Measurements from ENCODE around the gene PCDHA8.
"Not testable (repeated sequence)": the region's sequence is repeated elsewhere in the genome, so short reads cannot be mapped to it uniquely, and the experiment has no call there.

Gene PCDHA8

DNA sequence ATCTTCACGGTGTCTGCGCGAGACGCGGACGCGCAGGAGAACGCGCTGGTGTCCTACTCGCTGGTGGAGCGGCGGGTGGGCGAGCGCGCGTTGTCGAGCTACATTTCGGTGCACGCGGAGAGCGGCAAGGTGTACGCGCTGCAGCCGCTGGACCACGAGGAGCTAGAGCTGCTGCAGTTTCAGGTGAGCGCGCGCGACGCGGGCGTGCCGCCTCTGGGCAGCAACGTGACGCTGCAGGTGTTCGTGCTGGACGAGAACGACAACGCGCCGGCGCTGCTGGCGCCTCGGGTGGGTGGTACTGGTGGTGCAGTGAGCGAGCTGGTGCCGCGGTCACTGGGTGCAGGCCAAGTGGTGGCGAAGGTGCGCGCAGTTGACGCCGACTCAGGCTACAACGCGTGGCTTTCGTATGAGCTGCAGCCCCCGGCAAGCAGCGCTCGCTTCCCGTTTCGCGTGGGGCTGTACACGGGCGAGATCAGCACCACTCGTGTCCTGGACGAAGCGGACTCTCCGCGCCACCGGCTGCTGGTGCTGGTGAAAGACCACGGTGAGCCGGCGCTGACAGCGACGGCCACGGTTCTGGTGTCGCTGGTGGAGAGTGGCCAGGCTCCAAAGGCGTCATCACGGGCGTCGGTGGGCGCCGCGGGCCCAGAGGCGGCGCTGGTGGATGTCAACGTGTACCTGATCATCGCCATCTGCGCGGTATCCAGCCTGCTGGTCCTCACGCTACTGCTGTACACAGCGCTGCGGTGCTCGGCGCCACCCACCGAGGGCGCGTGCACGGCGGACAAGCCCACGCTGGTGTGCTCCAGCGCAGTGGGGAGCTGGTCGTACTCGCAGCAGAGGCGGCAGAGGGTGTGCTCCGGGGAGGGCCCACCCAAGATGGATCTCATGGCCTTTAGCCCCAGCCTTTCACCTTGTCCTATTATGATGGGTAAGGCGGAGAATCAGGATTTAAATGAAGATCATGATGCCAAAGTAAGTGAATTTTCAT is 11.2 kb upstream of the PCDHA8 start:
- DNase-seq (ENCODE audit: low read depth) = not testable (repeated sequence)

DNA sequence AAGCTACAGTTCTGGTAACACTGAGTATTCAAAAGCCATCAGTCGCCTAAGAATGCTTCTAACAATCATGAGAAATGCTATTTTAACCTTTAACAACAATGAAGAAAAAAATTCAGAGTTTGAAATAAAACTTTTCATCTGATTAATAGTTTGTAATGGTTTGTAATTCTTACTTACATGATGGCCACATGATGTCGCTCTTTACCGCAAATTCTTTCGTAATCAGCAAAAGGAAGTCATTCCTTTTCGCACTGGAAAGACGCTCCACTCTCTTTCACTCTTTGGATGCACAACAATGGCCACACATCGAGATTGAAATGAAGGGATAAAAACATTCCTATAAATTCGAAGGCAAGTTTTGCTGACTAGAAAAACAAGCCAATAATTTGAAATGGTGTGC is 7.0 kb upstream of the PCDHA8 start, which contains the start of gene PCDHA7:
Gene PCDHA7 (plus strand): TSS at position 277 of the 400 bp plus-strand sequence. CDS start 115 bp downstream, at position 392.
- no peak for DNase-seq (ENCODE audit: low read depth)

DNA sequence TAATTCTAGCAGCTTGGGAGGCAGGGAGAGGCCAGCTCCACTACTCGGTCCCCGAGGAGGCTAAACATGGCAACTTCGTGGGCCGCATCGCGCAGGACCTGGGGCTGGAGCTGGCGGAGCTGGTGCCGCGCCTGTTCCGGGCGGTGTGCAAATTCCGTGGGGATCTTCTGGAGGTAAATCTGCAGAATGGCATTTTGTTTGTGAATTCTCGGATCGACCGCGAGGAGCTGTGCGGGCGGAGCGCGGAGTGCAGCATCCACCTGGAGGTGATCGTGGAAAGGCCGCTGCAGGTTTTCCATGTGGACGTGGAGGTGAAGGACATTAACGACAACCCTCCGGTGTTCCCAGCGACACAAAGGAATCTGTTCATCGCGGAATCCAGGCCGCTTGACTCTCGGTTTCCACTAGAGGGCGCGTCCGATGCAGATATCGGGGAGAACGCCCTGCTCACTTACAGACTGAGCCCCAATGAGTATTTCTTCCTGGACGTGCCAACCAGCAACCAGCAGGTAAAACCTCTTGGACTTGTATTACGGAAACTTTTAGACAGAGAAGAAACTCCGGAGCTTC is 6.5 kb upstream of the PCDHA8 start:
- DNase-seq (ENCODE audit: low read depth) = not testable (repeated sequence)

DNA sequence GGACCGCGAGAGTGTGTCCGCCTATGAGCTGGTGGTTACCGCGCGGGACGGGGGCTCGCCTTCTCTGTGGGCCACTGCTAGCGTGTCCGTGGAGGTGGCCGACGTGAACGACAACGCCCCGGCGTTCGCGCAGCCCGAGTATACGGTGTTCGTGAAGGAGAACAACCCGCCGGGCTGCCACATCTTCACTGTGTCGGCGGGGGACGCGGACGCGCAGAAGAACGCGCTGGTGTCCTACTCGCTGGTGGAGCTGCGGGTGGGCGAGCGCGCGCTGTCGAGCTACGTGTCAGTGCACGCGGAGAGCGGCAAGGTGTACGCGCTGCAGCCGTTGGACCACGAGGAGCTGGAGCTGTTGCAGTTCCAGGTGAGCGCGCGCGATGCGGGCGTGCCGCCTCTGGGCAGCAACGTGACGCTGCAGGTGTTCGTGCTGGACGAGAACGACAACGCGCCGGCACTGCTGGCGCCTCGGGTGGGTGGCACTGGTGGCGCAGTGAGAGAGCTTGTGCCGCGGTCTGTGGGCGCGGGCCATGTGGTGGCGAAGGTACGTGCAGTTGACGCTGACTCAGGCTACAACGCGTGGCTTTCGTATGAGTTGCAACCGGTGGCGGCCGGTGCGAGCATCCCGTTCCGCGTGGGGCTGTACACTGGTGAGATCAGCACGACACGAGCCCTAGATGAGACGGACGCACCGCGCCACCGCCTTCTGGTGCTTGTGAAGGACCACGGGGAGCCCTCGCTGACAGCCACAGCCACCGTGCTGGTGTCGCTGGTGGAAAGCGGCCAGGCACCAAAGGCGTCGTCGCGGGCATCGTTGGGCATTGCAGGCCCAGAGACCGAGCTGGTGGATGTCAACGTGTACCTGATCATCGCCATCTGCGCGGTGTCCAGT is 5.1 kb upstream of the PCDHA8 start:
- no peak for DNase-seq (ENCODE audit: low read depth)

DNA sequence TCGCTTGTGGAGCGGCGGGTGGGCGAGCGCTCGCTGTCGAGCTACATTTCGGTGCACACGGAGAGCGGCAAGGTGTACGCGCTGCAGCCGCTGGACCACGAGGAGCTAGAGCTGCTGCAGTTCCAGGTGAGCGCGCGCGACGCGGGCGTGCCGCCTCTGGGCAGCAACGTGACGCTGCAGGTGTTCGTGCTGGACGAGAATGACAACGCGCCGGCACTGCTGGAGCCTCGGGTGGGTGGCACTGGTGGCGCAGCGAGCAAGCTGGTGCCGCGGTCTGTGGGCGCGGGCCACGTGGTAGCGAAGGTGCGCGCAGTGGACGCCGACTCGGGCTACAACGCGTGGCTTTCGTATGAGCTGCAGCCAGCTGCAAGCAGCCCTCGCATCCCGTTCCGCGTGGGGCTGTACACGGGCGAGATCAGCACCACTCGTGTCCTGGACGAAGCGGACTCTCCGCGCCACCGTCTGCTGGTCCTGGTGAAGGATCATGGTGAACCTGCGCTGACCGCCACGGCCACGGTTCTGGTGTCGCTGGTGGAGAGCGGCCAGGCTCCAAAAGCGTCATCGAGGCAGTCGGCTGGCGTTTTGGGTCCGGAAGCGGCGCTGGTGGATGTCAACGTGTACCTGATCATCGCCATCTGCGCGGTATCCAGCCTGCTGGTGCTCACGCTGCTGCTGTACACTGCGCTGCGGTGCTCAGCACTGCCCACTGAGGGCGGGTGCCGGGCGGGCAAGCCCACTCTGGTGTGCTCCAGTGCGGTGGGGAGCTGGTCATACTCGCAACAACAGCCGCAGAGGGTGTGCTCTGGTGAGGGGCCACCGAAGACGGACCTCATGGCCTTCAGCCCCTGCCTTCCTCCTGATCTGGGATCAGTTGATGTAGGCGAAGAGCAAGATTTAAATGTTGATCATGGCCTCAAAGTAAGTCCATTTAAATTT is 2.1 kb downstream of the PCDHA8 start:
- no peak for DNase-seq (ENCODE audit: low read depth)

DNA sequence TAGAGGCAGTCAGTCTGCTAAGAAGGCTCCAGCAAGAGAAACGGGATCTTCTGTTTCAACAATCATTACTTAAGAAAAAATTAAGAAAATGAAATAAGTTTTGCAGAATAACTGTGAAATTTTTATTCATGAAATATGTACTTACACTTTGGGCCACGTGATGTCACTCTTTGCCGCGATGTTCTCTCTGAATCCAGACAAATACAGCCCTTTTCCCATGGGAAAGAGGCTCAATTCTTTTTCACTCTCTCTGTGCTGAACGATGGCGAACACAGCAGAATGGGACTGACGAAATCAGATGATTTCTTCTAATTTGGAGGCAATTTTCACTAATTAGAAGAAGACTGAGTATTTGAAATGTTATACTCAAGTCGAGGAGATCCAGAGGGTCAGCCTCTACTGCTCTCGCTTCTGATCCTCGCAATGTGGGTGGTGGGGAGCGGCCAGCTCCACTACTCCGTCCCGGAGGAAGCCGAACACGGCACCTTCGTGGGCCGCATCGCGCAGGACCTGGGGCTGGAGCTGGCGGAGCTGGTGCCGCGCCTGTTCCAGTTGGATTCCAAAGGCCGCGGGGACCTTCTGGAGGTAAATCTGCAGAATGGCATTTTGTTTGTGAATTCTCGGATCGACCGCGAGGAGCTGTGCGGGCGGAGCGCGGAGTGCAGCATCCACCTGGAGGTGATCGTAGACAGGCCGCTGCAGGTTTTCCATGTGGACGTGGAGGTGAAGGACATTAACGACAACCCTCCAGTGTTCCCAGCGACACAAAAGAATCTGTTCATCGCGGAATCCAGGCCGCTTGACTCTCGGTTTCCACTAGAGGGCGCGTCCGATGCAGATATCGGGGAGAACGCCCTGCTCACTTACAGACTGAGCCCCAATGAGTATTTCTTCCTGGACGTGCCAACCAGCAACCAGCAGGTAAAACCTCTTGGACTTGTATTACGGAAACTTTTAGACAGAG is 7.4 kb downstream of the PCDHA8 start, which contains the start of gene PCDHA9:
Gene PCDHA9 (plus strand): TSS at position 244 of the 964 bp plus-strand sequence. CDS start 114 bp downstream, at position 358.
- DNase-seq (ENCODE audit: low read depth) = not testable (repeated sequence)

DNA sequence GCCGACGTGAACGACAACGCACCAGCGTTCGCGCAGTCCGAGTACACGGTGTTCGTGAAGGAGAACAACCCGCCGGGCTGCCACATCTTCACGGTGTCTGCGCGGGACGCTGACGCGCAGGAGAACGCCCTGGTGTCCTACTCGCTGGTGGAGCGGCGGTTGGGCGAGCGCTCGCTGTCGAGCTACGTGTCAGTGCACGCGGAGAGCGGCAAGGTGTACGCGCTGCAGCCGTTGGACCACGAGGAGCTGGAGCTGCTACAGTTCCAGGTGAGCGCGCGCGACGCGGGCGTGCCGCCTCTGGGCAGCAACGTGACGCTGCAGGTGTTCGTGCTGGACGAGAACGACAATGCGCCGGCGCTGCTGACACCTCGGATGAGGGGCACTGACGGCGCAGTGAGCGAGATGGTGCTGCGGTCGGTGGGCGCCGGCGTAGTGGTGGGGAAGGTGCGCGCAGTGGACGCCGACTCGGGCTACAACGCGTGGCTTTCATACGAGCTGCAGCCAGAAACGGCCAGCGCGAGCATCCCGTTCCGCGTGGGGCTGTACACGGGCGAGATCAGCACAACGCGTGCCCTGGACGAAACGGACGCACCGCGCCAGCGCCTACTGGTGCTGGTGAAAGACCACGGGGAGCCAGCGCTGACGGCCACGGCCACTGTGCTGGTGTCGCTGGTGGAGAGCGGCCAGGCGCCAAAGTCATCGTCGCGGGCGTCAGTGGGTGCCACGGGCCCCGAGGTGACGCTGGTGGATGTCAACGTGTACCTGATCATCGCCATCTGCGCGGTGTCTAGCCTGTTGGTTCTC is 9.0 kb downstream of the PCDHA8 start:
- DNase-seq (ENCODE audit: low read depth) = not testable (repeated sequence)

DNA sequence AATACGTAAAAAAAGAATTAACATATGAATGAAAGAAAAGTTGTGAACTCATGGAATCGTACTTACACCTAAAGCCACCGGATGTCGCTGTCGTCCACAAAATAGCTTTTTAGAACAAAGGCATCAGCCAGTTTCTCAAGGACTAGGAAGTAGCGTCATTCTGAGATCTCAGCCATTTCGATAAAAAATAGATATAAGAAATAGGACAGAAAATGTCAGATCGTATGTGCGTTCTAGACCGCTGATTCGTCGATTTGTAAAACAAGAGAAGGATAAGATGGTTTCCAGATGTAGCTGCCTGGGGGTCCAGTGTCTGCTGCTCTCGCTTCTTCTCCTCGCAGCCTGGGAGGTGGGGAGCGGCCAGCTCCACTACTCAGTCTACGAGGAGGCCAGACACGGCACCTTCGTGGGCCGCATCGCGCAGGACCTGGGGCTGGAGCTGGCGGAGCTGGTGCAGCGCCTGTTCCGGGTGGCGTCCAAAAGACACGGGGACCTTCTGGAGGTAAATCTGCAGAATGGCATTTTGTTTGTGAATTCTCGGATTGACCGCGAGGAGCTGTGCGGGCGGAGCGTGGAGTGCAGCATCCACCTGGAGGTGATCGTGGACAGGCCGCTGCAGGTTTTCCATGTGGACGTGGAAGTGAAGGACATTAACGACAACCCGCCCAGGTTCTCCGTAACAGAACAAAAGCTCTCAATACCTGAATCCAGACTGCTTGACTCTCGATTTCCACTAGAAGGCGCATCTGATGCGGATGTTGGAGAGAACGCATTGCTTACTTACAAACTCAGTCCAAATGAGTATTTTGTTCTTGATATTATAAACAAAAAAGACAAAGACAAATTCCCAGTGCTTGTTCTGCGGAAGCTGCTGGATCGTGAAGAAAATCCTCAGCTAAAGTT is 15.0 kb downstream of the PCDHA8 start, which contains the start of gene PCDHA10:
Gene PCDHA10 (plus strand): TSS at position 126 of the 903 bp plus-strand sequence. CDS start 152 bp downstream, at position 278.
- no peak for DNase-seq (ENCODE audit: low read depth)

DNA sequence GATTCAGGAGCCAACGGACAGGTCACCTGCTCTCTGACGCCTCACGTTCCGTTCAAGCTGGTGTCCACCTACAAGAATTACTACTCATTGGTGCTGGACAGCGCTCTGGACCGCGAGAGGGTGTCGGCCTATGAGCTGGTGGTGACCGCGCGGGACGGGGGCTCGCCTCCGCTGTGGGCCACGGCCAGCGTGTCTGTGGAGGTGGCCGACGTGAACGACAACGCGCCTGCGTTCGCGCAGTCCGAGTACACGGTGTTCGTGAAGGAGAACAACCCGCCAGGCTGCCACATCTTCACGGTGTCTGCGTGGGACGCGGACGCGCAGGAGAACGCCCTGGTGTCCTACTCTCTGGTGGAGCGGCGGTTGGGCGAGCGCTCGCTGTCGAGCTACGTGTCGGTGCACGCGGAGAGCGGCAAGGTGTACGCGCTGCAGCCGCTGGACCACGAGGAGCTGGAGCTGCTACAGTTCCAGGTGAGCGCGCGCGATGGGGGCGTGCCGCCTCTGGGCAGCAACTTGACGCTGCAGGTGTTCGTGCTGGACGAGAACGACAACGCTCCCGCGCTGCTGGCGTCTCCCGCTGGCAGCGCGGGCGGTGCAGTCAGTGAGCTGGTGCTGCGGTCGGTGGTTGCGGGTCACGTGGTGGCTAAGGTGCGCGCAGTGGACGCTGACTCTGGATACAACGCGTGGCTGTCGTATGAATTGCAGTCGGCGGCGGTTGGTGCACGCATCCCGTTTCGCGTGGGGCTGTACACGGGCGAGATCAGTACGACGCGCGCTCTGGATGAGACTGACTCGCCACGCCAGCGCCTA is 16.4 kb downstream of the PCDHA8 start:
- no peak for DNase-seq (ENCODE audit: low read depth)

DNA sequence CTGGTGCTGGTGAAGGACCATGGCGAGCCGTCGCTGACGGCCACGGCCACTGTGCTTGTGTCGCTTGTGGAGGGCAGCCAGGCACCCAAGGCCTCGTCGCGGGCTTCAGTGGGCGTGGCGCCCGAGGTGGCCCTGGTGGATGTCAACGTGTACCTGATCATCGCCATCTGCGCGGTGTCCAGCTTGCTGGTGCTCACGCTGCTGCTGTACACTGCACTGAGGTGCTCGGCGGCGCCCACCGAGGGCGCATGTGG is 16.9 kb downstream of the PCDHA8 start:
- DNase-seq (ENCODE audit: low read depth) = no peak

DNA sequence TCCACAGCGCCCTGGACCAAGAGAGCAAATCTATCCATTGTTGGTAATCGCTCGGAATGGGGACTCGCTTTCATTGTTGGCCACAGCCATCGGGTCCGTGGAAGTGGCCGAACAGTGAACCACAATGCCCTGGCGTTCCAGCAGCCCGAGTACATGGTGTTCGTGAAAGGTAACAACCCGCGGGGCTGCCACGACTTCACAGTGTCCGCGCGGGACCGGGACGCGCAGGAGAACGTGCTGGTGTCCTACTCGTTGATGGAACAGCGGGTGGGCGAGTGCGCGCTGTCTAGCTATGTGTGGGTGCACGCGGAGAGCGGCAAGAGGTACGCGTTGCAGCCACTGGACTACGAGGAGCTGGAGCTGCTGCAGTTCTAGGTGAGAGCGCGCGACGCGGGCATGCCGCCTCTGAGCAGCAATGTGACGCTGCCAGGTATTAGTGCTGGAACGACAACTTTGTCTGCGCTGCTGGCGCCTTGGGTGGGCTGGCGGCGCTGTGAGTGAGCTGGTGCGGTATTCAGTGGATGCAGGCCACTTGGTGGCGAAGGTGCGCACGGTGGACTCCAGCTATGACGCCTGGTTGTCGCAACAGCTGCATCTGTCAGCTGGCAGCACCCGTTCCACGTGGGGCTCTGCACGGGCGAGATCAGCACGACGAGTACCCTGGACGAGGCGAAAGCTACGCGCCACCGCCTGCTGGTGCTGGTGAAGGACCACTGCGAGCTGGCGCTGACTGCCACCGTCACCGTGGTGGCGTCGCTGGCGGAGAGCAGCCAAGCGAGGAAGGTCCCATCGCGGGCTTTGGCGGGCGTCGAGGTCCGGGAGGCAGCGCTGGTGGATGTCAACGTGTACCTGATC is 21.7 kb downstream of the PCDHA8 start:
- DNase-seq (ENCODE audit: low read depth) = no peak

DNA sequence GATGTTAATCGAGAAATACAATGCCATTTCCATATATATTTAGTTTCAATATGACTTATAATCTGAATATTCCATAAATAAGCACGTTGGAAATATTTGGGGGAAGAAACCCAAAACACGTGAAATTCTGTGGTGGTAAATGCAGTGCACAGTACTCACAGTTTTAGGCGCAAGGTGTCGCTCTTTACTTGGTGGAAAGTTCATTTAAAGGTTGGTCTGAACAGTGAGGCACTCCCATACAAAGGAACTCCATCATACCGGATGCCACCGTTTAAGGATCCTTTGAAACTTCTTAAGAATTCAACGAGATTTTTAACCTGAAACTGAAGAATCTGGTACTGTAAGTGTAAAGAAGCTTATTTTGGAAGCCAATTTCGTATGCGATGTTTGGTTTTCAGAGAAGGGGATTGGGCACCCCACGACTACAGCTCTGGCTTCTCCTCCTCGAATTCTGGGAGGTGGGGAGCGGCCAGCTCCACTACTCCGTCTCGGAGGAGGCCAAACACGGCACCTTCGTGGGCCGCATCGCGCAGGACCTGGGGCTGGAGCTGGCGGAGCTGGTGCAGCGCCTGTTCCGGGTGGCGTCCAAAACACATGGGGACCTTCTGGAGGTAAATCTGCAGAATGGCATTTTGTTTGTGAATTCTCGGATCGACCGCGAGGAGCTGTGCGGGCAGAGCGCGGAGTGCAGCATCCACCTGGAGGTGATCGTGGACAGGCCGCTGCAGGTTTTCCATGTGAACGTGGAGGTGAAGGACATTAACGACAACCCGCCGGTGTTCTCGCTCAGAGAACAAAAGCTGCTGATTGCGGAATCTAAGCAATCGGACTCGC is 28.0 kb downstream of the PCDHA8 start, which contains the start of gene PCDHA11:
Gene PCDHA11 (plus strand): TSS at position 237 of the 834 bp plus-strand sequence. CDS start 147 bp downstream, at position 384.
- DNase-seq (ENCODE audit: low read depth) = no peak

DNA sequence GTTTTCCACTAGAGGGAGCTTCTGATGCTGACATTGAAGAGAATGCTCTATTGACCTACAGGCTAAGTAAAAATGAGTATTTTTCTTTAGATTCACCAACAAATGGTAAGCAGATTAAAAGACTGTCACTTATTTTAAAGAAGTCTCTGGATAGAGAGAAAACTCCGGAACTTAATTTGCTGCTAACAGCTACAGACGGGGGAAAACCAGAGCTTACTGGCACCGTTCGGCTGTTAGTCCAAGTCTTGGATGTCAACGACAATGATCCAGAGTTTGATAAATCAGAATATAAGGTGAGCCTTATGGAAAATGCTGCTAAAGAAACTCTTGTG is 28.5 kb downstream of the PCDHA8 start:
- no peak for DNase-seq (ENCODE audit: low read depth)

DNA sequence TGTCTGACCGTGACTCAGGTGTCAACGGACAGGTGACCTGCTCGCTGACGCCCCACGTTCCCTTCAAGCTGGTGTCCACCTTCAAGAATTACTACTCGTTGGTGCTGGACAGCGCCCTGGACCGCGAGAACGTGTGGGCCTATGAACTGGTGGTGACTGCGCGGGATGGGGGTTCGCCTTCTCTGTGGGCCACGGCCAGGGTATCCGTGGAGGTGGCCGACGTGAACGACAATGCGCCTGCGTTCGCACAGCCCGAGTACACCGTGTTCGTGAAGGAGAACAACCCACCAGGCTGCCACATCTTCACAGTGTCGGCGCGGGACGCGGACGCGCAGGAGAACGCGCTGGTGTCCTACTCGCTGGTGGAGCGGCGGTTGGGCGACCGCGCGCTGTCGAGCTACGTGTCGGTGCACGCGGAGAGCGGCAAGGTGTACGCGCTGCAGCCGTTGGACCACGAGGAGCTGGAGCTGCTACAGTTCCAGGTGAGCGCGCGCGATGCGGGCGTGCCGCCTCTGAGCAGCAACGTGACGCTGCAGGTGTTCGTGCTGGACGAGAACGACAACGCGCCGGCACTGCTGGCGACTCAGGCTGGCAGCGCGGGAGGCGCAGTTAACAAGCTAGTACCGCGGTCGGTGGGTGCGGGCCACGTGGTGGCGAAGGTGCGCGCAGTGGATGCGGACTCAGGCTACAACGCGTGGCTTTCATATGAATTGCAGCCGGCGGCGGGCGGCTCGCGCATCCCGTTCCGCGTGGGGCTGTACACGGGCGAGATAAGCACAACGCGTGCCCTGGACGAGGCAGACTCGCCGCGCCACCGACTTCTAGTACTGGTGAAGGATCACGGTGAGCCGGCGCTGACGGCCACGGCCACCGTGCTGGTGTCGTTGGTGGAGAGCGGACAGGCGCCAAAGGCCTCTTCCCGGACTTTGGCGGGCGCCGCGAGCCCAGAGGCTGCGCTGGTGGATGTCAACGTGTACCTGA is 29.5 kb downstream of the PCDHA8 start:
- no peak for DNase-seq (ENCODE audit: low read depth)
